ENCODE results near the gene PLK5.
"Not testable (repeated sequence)": the region's sequence is repeated elsewhere in the genome, so short reads cannot be mapped to it uniquely, and the experiment has no call there.

Gene PLK5

DNA sequence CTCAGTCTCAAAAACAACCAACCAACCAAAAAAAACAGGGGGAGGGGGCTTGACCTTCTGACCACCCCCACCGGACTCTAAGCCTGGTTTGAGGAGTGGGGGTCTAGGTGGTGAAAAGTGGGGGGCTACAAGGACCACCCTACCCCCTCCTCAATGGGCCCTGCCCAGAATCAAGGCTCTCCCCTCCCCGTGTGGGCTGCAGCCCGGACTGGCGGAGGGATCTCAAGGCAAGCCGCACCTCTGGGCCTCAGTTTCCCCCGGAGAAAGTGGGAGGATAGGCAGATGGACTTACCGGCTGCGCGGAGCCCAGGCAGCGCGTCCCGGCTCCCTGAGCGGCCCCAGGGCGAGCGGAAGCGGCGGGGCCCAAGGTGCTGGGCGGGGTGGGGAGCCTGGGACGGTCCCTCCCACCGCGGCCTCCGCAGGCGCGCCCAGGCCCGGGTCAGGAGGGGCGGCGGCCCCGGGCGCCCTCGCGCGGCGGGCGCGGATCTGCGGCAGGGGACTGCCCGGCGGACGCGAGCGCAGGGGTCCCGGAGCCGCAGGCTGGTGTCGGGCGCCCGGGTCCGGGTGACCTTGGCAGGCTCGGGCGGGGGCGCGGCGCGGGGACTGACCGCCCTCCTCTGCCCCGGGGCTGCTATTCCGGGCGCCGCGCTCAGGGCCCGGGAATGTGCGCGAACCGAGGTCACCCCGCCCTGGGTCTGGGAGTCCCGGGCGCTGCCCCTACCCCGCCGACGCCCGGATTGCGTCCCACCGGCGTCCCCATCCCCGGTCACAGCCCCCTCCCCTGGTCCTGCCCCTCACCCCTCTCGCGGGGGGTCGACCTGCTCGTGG is 11.0 kb upstream of the PLK5 start, which contains the start of gene ADAMTSL5:
Gene ADAMTSL5 (minus strand): TSS at position 349 of the 828 bp plus-strand sequence. CDS start 2,076 bp downstream, outside the sequence.
- H3K27ac ChIP-seq = no peak within 1 kb of the TSS
- TF ChIP-seq, protein P1, sequence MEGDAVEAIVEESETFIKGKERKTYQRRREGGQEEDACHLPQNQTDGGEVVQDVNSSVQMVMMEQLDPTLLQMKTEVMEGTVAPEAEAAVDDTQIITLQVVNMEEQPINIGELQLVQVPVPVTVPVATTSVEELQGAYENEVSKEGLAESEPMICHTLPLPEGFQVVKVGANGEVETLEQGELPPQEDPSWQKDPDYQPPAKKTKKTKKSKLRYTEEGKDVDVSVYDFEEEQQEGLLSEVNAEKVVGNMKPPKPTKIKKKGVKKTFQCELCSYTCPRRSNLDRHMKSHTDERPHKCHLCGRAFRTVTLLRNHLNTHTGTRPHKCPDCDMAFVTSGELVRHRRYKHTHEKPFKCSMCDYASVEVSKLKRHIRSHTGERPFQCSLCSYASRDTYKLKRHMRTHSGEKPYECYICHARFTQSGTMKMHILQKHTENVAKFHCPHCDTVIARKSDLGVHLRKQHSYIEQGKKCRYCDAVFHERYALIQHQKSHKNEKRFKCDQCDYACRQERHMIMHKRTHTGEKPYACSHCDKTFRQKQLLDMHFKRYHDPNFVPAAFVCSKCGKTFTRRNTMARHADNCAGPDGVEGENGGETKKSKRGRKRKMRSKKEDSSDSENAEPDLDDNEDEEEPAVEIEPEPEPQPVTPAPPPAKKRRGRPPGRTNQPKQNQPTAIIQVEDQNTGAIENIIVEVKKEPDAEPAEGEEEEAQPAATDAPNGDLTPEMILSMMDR (conservative IDR thresholded peaks at IDR 0.05) = peak; percentile 35

DNA sequence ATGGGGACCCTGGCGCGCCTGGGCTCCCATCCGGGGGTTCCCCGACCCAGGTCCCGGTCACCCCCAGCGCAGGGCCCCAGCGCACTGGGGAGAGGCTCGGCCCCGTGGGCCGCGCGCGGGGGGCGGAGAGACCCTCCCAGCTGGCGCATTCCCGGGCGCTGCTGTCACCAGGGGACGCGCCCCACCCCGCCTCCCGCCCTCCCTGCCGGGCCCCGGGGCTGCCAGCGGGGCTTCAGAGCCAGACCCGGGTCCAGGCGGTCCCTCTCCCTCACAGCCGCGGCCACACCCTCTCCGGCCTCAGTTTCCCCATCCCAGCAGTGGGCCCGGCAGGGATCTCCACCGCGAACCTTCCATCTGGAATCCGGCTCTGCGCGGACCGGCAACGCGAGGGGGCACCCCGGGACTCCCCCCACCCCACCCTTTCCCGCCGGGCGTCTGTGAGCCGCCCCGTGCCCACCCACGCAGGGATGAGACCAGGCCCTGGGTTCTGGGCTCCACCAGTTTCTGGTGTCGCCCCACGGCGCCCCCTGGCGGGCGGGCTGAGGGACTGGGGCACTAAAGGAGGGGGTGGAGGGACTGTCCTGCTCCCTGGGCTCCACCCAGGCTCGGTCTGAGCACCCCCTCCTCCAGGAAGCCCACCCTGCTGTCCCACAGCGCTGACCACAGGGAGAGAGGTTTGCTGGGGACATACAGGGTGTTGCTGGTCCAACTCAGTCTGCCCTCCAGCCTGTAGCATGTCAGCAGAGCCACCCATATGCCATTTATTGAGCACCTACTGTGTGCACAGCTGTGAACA is 10.2 kb upstream of the PLK5 start:
- H3K27ac ChIP-seq = no peak overlapping the region
- TF ChIP-seq, protein P1 (conservative IDR thresholded peaks at IDR 0.05) = peak; percentile 77

DNA sequence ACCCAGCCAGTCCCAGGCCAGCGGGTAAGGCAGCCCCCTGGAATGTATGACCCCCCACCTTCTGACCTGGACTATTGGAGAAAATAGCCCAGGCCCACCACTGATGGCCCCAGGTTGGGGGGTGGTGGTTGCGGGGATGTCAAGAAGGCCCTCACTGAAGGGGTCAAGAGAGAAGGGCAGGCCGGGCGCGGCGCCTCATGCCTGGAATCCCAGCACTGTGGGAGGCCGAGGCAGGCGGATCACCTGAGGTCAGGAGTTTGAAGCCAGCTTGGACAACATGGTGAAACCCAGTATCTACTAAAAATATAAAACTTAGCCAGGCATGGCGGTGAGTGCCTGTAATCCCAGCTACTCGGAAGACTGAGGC is 9.6 kb upstream of the PLK5 start:
- H3K27ac ChIP-seq = no peak overlapping the region
- TF ChIP-seq, protein P1 (conservative IDR thresholded peaks at IDR 0.05) = no peak

DNA sequence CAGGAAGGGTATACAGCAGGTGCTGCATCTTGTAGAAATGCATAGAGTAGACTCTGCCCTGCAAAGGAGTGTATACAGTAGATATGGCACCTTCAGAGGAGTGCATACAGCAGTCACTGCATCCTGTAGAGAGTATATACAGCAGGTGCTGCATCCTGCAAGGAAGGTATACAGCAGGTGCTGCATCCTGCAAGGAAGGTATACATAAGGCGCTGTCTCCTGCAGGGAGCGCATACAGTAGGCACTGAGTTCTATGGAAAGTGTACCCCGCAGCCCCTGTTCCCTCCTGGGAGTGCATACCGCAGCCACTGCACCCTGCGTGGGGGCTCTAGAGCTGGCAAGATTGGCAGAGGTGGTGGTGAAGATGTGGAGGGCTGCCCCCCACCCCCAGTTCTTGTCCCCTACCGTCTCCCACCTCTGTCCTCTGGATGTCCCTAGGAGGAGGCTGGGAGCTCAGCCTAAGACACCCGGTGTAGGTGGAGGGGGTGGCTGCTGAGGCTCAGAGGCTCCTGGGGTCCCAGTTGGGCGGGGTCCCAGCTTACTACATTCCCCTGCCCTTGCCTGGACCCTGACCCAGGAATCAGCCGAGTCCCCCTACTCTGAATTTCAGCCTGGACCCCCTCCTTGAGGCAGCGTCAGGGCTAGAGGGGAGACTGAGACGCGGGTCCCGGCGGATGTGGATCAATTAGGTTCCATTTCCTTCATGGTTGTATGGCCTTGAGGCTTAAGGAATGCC is 8.7 kb upstream of the PLK5 start:
- TF ChIP-seq, protein P1 (conservative IDR thresholded peaks at IDR 0.05) = no peak
- H3K27ac ChIP-seq = no peak overlapping the region

DNA sequence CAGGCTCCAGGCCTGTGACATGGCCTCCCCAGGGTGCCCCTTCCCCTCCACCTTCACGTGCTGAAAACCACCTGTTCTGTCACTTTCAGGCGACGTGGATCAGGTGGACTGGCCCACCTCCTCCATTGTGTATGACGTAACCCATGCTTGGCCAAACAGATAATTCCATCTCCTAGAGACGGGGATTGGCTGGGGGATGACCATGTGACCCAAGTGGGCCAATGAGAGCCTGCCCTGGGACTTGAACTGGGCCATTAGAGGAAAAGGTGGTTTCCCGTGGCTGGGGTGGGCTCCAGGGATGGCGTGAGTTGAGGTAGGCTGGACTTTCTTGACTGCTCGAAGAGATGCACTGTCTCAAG is 7.5 kb upstream of the PLK5 start:
- TF ChIP-seq, protein P1 (conservative IDR thresholded peaks at IDR 0.05) = no peak
- H3K27ac ChIP-seq = no peak overlapping the region

DNA sequence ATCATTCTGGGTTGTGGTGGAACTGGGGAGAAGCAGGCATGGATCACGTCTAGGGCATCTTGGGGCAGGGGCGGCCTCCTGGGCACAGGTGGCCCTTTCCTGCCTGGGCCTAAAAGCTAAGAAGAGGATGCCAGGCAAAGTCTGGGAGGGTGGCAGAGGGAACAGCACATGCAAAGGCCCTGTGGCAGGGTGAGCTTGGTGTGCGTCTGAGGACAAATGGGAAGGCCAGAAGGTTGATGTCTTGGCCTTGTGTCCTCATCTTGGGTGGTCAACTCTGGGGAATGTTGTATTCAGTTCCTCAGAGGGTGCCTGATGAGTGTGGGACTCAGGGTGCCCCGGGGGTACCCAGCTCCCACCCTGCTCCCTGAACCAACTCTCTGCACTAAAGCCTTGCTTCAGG is 5.4 kb upstream of the PLK5 start:
- H3K27ac ChIP-seq = no peak overlapping the region
- TF ChIP-seq, protein P1 (conservative IDR thresholded peaks at IDR 0.05) = no peak

DNA sequence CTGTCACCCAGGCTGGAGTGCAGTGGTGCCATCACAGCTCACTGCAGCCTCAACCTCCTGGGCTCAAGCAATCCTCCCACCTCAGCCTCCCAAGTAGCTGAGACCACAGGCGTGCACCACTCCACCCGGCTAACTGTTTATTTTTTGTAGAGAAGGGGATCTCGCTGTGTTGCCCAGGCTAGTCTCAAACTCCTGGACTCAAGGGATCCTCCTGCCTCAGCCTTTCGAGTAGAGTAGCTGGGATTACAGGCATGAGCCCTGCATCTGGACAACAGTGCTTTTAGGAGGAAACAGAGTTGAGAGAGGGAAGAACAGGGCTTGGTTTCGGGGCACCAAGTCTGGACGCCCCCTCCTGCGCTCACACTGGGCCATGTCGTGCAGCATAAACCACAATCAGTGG is 4.1 kb upstream of the PLK5 start:
- H3K27ac ChIP-seq = not testable (repeated sequence)

All from VCaP (cell line).